Measurements from ENCODE around the gene PYGO2.

Gene PYGO2

GRCh38 chr1:154936555-154937084 lies 25.0 kb downstream of the PYGO2 start, which contains the start of gene PMVK:
TSS of gene PMVK (minus strand) at chr1:154936719. CDS start at chr1:154936685, 34 bp downstream.
- H3K27ac ChIP-seq, result peak within 1 kb of the TSS; percentile 97
- TF ChIP-seq, protein P1, sequence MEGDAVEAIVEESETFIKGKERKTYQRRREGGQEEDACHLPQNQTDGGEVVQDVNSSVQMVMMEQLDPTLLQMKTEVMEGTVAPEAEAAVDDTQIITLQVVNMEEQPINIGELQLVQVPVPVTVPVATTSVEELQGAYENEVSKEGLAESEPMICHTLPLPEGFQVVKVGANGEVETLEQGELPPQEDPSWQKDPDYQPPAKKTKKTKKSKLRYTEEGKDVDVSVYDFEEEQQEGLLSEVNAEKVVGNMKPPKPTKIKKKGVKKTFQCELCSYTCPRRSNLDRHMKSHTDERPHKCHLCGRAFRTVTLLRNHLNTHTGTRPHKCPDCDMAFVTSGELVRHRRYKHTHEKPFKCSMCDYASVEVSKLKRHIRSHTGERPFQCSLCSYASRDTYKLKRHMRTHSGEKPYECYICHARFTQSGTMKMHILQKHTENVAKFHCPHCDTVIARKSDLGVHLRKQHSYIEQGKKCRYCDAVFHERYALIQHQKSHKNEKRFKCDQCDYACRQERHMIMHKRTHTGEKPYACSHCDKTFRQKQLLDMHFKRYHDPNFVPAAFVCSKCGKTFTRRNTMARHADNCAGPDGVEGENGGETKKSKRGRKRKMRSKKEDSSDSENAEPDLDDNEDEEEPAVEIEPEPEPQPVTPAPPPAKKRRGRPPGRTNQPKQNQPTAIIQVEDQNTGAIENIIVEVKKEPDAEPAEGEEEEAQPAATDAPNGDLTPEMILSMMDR (conservative IDR thresholded peaks at IDR 0.05), result peak; percentile 58
- no peak for TF ChIP-seq ZFX (IDR thresholded peaks at IDR 0.05)

- no peak for TF ChIP-seq ZFX (IDR thresholded peaks at IDR 0.05)
- TF ChIP-seq, protein P1 (conservative IDR thresholded peaks at IDR 0.05), result no peak
- H3K27ac ChIP-seq, result peak overlapping the region; percentile 97
Observed at GRCh38 chr1:154935749-154936554, 25.6 kb downstream of the PYGO2 start.

DNA sequence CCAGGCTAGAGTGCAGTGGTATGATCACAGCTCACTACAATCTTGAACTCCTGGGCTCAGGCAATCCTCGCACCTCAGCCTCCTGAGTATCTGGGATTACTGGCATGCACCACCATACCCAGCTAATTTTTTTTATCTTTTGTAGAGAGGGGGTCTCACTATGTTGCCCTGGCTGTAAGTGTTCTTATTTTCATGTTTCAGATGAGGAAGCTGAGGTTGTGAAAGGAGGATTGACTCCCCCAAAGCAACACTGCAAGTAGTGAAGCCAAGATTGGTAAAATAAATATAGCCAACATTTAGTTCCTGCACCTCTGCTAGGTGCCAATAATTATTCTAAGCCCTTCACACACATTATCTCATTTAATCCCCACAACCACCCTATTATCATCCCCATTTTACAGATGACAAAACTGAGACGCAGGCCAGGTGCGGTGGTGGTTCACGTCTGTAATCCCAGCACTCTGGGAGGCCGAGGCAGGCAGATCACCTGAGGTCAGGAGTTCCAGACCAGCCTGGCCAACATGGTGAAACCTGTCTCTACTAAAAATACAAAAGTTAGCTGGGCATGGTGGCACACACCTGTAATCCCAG lies 27.1 kb downstream of the PYGO2 start:
- no peak overlapping the region for H3K27ac ChIP-seq
- TF ChIP-seq, protein P1 (conservative IDR thresholded peaks at IDR 0.05), result no peak
- TF ChIP-seq ZFX (IDR thresholded peaks at IDR 0.05), result no peak

DNA sequence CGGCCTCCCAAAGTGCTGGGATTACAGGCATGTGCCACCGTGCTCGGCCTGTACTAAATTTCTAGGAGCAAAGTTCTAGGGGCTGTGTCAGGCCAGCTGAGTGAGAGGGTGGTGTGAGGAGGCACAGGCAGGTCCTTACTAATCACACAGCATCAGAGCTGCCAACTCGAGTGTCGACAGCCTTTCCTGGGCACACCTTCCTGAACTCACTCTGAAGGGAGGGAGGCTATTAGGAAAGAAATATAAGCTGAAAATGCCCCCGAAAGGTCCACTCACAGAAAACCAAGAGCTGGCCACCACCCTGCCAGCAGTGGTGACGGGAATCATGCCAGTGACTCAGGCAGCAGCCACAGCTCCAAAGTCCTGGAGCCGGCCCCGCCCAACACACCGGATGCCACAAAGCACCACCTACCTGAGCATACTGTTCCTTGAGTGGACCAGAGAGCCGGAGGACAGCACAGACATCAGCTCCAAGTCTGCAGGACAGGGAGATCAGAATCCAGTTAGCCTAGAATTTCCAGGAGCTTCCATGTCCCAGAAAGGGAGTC lies 29.6 kb downstream of the PYGO2 start:
- TF ChIP-seq, protein P1 (conservative IDR thresholded peaks at IDR 0.05), result no peak
- TF ChIP-seq ZFX (IDR thresholded peaks at IDR 0.05), result no peak
- H3K27ac ChIP-seq, result no peak overlapping the region

GRCh38 chr1:154926201-154926600 lies 35.4 kb downstream of the PYGO2 start:
- TF ChIP-seq ZFX (IDR thresholded peaks at IDR 0.05), result no peak
- TF ChIP-seq, protein P1 (conservative IDR thresholded peaks at IDR 0.05), result no peak
- H3K27ac ChIP-seq, result no peak overlapping the region

- no peak for TF ChIP-seq ZFX (IDR thresholded peaks at IDR 0.05)
- TF ChIP-seq, protein P1 (conservative IDR thresholded peaks at IDR 0.05), result no peak
- H3K27ac ChIP-seq, result no peak overlapping the region
Observed at GRCh38 chr1:154925335-154926170, 36.0 kb downstream of the PYGO2 start.
